Ascending aorta (tissue), 2 donors: ENCODE results near the gene ZNF536. TPM values are rescaled to one million over a fixed set of nuclear protein-coding genes. Genes with fewer than 3 reads are reported as not detected.
"Not testable (repeated sequence)": the region's sequence is repeated elsewhere in the genome, so short reads cannot be mapped to it uniquely, and the experiment has no call there.

Experiments
- DNase-seq, 2 donors: peaks; one replicate each; pipeline ENCODE4 v3.0.0-alpha.2; 2019; ENCODE audit warnings: low spot score in 2 of 2
- H3K27ac ChIP-seq, 2 donors: fragments of 200-600 bp; sonication (generic); one replicate each; pipeline ENCODE4 v1.5.1; 2016 to 2017; ENCODE audit warnings: mild to moderate bottlenecking in 1 of 2
- H3K27me3 ChIP-seq: fragments of 200-600 bp; sonication (generic); one replicate; pipeline ENCODE4 v1.5.1; 2017
- H3K36me3 ChIP-seq, 2 donors: fragments of 200-600 bp; sonication (generic); one replicate each; pipeline ENCODE4 v1.5.1; 2016
- H3K4me1 ChIP-seq, 2 donors: fragments of 200-600 bp; sonication (generic); one replicate each; pipeline ENCODE4 v1.5.1; 2016 to 2017; ENCODE audit warnings: mild to moderate bottlenecking in 1 of 2
- H3K4me3 ChIP-seq, 2 donors: fragments of 200-600 bp; sonication (generic); one replicate each; pipeline ENCODE4 v1.5.1; 2016 to 2017; ENCODE audit warnings: mild to moderate bottlenecking in 1 of 2
- H3K9me3 ChIP-seq, 2 donors: fragments of 200-600 bp; sonication (generic); one replicate each; pipeline ENCODE4 v1.5.1; 2016
- CTCF ChIP-seq, 3 experiments: fragments of 200-600 bp in 2 of 3; fragments of 450-650 bp in 1 of 3; sonication (generic) in 2 of 3; IDR thresholded peaks; one replicate each; pipeline ENCODE4 v1.5.1; 2016 to 2019; ENCODE audit warnings: antibody characterized with exemption in 3 of 3, mild to moderate bottlenecking in 1 of 3, moderate library complexity in 1 of 3
- intact Hi-C: fragments of 100-400 bp; cut with DNase I; formaldehyde crosslinking; loops from one replicate; pipeline ENCODE4 v1.15.1; 2023
- total RNA-seq: library from RNA; depleted of rRNA; stranded (reverse); fragments of >200 nt; gene quantifications from one replicate; pipeline ENCODE4 v1.1.0, GENCODE V29; 2016

ZNF536 gene
- total RNA-seq, 1 donor from 2014 or later, result not detected

DNA sequence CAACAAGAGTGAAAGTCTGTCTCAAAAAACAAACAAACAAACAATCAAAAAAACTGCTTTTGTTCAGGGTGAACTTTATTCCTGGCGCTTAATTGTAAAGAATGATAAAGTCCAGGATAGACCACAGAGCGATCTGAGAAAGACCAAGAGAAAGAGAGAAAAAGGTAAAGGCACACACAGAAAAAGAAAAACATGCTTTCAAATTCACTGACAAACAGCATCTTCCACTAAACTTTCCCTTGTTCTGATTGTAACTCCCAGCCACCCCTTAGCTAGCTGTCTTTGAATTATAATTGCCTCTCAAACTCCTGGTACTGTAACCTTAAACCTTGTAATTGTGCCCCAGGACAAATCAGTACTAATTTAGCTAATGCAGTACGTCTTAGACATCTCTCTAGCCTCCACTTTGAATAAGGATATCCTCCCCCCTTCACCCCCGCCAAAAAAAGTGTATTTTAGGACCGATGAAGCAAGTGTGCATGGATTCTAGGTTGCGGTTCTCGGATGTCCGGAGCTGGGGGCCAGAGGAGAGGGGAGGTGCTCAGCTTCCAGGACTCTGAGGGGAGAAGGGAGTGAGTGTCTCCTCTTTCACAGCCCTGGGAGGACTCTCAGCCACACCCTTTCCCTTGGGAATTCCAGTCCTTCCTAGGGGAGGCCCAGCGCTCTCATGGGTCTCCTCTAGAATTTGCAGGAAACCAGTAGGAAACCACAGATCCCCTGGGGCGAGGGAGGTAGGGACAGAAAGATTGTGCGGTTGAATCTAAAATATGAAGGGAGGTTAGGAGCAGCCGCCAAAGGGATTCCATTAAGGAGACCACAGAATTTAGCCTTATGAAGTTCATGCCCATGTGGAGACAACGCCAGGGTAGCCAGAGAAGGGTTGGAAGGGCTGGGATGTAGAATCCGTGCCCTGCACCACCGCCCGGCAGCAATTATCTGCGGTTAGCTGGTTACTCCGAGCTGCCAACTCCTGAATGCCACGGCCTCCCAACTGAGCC is 19.7 kb downstream of the ZNF536 start:
- intact Hi-C loops, result no loop called here
- Histone ChIP-seq H3K4me1 (no peaks in the 10 kb centered on the region), H3K9me3 (no peaks in the 10 kb centered on the region), H3K27me3 (no peaks in the 10 kb centered on the region), H3K27ac (no peak overlapping the region), H3K36me3 (no peaks in the 10 kb centered on the region), H3K4me3 (no peak overlapping the region)
- no peak for TF ChIP-seq CTCF (IDR thresholded peaks at IDR 0.05)
- no peak for DNase-seq

- no peaks in the 10 kb centered on the region for H3K9me3 ChIP-seq
- no peaks in the 10 kb centered on the region for H3K4me1 ChIP-seq
- H3K27ac ChIP-seq, result no peak overlapping the region
- no peak overlapping the region for H3K4me3 ChIP-seq
- intact Hi-C loops, result no loop called here
- no peaks in the 10 kb centered on the region for H3K27me3 ChIP-seq
- no peak for TF ChIP-seq CTCF (IDR thresholded peaks at IDR 0.05)
- H3K36me3 ChIP-seq, result no peaks in the 10 kb centered on the region
- no peak for DNase-seq
Observed at GRCh38 chr19:30393046-30393445, 20.9 kb downstream of the ZNF536 start.

DNA sequence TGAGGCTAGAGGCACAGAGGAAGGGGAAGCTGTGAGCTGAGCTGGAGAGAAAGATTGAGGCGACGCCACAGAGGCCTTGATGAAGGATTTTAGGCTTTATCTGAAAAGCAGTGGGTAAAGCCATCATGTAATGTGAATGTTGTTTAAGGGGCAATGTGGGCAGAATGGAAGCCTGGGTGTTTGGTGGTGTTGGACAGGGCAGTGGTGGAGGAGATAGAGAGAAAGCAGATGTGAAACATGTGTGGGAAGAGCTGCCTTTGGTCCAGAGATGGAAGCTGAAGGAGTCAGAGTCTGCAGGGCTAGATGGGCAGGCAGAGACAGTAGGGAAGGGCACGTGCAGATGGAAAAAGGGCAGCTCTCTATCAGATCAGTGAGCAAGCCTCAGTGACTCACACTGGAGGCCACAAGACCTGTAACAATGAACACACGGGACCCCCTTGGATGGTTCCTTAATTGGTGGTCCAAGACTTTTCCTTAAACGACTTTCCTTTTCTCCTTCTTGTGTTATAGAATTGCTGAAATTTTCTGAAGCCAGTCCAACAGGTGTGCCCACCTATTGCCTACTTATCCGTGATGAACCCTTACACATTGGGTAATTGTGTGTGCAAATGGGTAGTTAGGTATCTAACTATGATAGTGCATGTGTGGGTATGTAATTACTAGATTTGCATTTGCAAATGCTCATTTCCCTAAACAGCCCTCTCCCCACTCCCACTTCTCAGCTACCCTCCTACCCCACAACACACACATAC is 21.7 kb downstream of the ZNF536 start:
- no peak for TF ChIP-seq CTCF (IDR thresholded peaks at IDR 0.05)

DNA sequence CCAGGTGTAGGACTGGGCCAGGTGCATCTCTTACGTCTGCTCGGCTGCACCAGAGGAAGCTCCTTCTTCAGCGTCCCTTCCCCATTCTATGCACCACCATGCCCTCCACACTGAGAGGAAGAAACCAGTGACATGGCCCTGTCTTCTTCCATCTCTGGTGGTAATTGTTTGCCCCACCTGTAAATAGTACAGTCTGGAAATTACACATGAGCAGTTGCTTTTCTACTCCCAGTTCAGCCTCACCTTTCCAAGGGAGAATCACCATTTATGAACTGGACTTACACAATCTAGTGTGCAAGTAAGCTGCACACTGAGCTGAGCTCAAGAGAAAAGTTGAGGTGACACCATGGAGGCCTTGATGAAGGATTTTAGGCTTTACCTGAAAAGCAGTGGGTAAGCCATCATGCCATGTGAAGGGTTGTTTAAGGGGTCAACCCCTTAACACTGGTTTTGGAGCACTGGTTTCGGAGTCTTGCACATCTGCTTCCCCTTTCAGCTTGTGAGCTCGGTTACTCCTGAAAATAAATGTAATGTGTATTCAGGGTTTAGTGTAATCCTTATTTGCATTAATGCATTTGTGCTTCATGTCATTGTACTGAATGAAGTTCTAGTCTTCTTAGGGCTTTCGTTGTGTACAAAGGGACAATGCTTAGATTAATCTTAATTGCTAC is 22.4 kb downstream of the ZNF536 start:
- Histone ChIP-seq H3K36me3 (no peaks in the 10 kb centered on the region), H3K27ac (no peak overlapping the region), H3K4me3 (no peak overlapping the region), H3K4me1 (no peaks in the 10 kb centered on the region), H3K9me3 (no peaks in the 10 kb centered on the region), H3K27me3 (no peaks in the 10 kb centered on the region)
- TF ChIP-seq CTCF (IDR thresholded peaks at IDR 0.05), result no peak
- no peak for DNase-seq
- intact Hi-C loops, result no loop called here

More for the DNA sequence above, 21.7 kb downstream of the ZNF536 start:
- intact Hi-C loops, result no loop called here
- no peaks in the 10 kb centered on the region for H3K9me3 ChIP-seq
- no peaks in the 10 kb centered on the region for H3K27me3 ChIP-seq
- H3K4me1 ChIP-seq, result no peaks in the 10 kb centered on the region
- H3K4me3 ChIP-seq, result no peak overlapping the region
- DNase-seq, result no peak
- H3K27ac ChIP-seq, result no peak overlapping the region
- no peaks in the 10 kb centered on the region for H3K36me3 ChIP-seq

DNA sequence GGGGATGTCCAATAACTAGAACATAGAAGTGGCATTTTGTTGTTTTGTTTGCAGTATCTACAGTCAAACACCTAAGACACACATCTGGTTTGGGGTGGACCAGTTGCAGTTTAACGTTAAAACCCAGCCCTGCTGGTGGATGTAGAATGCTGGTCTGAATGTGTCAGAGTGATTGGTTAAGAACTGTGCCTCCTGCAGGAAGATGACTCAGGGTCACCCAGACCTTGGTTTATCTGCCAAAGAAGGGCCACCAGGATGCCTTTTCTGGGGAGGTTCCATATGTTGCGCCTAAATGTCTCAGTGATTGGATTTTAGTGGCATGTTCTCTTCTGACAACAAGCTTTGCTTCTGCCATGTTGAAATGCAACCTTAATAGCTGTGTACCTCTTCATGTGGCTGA is 23.1 kb downstream of the ZNF536 start:
- Histone ChIP-seq H3K4me3 (no peak overlapping the region), H3K27me3 (no peaks in the 10 kb centered on the region), H3K36me3 (no peaks in the 10 kb centered on the region), H3K27ac (no peak overlapping the region), H3K4me1 (no peaks in the 10 kb centered on the region), H3K9me3 (no peaks in the 10 kb centered on the region)
- intact Hi-C loops, result no loop called here
- DNase-seq, result no peak
- no peak for TF ChIP-seq CTCF (IDR thresholded peaks at IDR 0.05)

GRCh38 chr19:30398539-30398938 is 26.4 kb downstream of the ZNF536 start:
- H3K4me3 ChIP-seq, intact Hi-C loops, H3K9me3 ChIP-seq, H3K27me3 ChIP-seq, DNase-seq, H3K4me1 ChIP-seq, H3K36me3 ChIP-seq, H3K27ac ChIP-seq: not testable (repeated sequence)
